ENCODE results near the gene CDC6. TPM values are rescaled to one million over a fixed set of nuclear protein-coding genes. Genes with fewer than 3 reads are reported as not detected.
A peak's percentile ranks its signal among the peaks of the same experiment; 100 is the strongest.

CDC6 gene
- total and polyA plus RNA-seq, 2 of the 8 experiments (the other 6 are each of a cell fraction or from before 2014, with no cell fraction given): 50.5 to 140 TPM

DNA sequence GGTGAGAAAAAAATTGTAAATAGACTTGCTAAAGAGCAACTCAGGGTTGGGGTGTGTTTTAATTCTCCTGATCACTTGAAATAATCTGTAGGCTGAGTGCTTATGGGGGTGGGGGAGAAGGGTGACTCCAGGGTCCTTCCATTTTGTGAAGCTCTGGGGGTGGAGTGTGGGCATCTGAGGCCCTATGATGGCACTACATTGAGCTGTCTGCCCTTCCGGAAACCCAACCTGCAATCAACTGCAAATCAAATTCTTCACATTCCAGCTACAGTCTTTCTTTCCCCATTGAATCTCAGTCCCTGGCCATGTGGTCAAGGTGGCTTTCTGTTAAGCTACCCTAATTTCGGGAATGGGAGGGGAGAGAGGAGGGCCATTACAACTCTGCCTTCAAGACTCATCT, 6.0 kb upstream of the CDC6 start (continued):
- TF ChIP-seq RXRA (IDR thresholded peaks at IDR 0.05; ENCODE audit: insufficient read depth, low read depth, low read length) (no peak), NRF1 (IDR thresholded peaks at IDR 0.05; ENCODE audit: low read depth, low read length) (no peak), SP4 (IDR thresholded peaks at IDR 0.05; ENCODE audit: low read length) (peak; percentile 27; the same call in 1 of the 2 replicates), YY1 (IDR thresholded peaks at IDR 0.05; ENCODE audit: low read depth, low read length) (peak; percentile 62; the same call in 1 of the 2 replicates), EGR1 (IDR thresholded peaks at IDR 0.05; ENCODE audit: borderline replicate concordance, low read depth, low read length) (no peak), JUN (IDR thresholded peaks at IDR 0.05; ENCODE audit: low read depth, low read length) (no peak), KDM4A (IDR thresholded peaks at IDR 0.05; ENCODE audit: low read depth, low read length, severe bottlenecking) (no peak), JUND (IDR thresholded peaks at IDR 0.05; ENCODE audit: low read length) (0 out of 2 replicates have a peak, but pooled peaks have one; percentile 18), SP1 (IDR thresholded peaks at IDR 0.05; ENCODE audit: low read depth, low read length) (peak; percentile 74; the same call in 1 of the 2 replicates), SIX5 (IDR thresholded peaks at IDR 0.05; ENCODE audit: low read depth, low read length) (no peak), GTF2F1 (IDR thresholded peaks at IDR 0.05; ENCODE audit: borderline replicate concordance, low read depth, low read length) (no peak), TBP (IDR thresholded peaks at IDR 0.05; ENCODE audit: low read depth, low read length) (no peak), SIN3A (conservative IDR thresholded peaks at IDR 0.05 in 1 of 2, IDR thresholded peaks at IDR 0.05 in 1 of 2; ENCODE audit: low read depth in 1 of 2, low read length in 2 of 2) (no peak; a peak in 1 of 4 replicates), CHD2 (IDR thresholded peaks at IDR 0.05; ENCODE audit: low read length) (no peak), RAD21 (IDR thresholded peaks at IDR 0.05 in 1 of 2, conservative IDR thresholded peaks at IDR 0.05 in 1 of 2; ENCODE audit: low read depth in 2 of 2, low read length in 2 of 2) (no peak)
